ENCODE data around the gene FITM1.

Gene FITM1

DNA sequence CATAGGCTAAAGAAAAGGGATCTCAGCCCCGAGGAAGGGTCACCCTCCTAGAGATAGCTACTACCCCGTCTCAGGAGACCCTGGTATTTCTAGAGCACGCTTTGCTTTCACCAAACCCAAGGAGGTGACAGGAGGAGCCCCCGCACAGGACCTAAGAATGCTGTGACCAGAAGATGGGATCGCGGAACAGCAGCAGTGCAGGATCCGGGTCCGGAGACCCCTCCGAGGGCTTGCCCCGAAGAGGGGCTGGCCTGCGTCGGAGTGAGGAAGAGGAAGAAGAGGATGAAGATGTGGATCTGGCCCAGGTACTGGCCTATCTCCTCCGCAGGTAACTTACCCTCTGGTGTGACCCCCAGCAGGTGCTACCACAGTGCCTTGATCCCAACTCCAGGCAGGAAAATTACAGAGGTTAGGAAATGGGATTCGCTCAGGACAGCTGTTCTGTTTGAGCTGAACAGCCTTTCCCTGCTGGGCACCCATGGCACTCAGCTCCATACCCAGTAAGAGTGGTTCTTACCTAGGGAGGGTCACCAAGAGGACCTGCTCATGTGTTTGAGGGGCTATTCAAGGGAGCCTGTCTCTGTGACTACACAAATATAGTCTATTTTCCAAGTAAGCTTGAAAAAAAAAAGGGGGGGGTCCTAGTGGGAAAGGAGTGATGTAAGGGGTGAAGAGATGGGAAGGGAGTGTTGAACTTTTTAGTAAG lies 14.9 kb upstream of the FITM1 start:
- TF ChIP-seq, protein P1, sequence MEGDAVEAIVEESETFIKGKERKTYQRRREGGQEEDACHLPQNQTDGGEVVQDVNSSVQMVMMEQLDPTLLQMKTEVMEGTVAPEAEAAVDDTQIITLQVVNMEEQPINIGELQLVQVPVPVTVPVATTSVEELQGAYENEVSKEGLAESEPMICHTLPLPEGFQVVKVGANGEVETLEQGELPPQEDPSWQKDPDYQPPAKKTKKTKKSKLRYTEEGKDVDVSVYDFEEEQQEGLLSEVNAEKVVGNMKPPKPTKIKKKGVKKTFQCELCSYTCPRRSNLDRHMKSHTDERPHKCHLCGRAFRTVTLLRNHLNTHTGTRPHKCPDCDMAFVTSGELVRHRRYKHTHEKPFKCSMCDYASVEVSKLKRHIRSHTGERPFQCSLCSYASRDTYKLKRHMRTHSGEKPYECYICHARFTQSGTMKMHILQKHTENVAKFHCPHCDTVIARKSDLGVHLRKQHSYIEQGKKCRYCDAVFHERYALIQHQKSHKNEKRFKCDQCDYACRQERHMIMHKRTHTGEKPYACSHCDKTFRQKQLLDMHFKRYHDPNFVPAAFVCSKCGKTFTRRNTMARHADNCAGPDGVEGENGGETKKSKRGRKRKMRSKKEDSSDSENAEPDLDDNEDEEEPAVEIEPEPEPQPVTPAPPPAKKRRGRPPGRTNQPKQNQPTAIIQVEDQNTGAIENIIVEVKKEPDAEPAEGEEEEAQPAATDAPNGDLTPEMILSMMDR (IDR thresholded peaks at IDR 0.05; ENCODE audit: unreplicated experiment in 3 of 3), result no peak
- H3K36me3 Mint-ChIP-seq (ENCODE audit: low read depth), result peaks cover 36% of the 10 kb centered on the region
- peak overlapping the region; percentile 96 to 99 (median 99) for H3K4me3 Mint-ChIP-seq
- H3K9me3 Mint-ChIP-seq, result no peaks in the 10 kb centered on the region
- H3K4me1 Mint-ChIP-seq, result peaks cover 20% of the 10 kb centered on the region
- H3K27me3 Mint-ChIP-seq (ENCODE audit: low read depth), result no peaks in the 10 kb centered on the region
- H3K27ac Mint-ChIP-seq, result peak overlapping the region; percentile 100

DNA sequence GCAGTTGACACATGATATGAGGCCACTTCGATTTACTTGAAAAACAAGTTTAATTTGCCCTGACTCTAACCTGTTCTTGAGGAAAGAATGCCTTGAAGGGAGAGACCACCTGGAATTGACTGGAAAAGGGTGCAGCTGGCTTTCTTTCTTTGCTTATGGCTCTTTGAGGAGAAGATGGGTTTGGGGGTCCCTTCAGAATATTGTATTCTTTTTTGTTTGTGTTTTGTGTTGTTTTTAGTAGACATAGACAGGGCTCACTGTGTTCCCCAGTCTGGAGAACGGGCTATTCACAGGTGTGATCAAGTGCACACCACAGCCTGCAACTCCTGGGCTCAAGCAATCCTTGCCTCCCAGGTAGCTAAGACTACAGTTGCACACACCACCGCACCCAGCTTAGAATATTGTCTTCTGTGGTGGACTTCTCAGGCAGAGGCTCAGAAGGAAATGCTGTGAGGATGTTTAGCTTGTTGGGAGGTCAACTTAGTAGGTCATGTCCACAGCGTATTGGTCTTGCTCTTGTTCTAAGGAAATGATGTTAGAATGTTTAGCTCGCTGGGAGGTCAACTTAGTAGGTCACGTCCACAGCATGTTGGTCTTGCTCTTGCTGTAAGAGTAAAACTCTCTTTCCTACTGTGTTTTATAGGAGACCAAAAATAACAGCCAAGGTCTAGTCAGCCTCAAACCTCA lies 14.2 kb upstream of the FITM1 start:
- H3K36me3 Mint-ChIP-seq (ENCODE audit: low read depth), result peaks cover 42% of the 10 kb centered on the region
- TF ChIP-seq, protein P1 (IDR thresholded peaks at IDR 0.05; ENCODE audit: unreplicated experiment in 3 of 3), result no peak
- H3K4me3 Mint-ChIP-seq, result peak overlapping the region; percentile 96 to 99 (median 99)
- H3K4me1 Mint-ChIP-seq, result peaks cover 20% of the 10 kb centered on the region
- H3K27me3 Mint-ChIP-seq (ENCODE audit: low read depth), result no peaks in the 10 kb centered on the region
- H3K9me3 Mint-ChIP-seq, result no peaks in the 10 kb centered on the region
- H3K27ac Mint-ChIP-seq, result peak overlapping the region; percentile 100

GRCh38 chr14:24117179-24117578 lies 13.3 kb upstream of the FITM1 start:
- H3K36me3 Mint-ChIP-seq (ENCODE audit: low read depth), result peaks cover 47% of the 10 kb centered on the region
- peak overlapping the region in 1 of 3 experiments; percentile 96 for H3K4me3 Mint-ChIP-seq
- no peak overlapping the region for H3K27ac Mint-ChIP-seq
- TF ChIP-seq, protein P1 (IDR thresholded peaks at IDR 0.05; ENCODE audit: unreplicated experiment in 3 of 3), result no peak
- H3K4me1 Mint-ChIP-seq, result peaks cover 20% of the 10 kb centered on the region
- no peaks in the 10 kb centered on the region for H3K27me3 Mint-ChIP-seq (ENCODE audit: low read depth)
- no peaks in the 10 kb centered on the region for H3K9me3 Mint-ChIP-seq

DNA sequence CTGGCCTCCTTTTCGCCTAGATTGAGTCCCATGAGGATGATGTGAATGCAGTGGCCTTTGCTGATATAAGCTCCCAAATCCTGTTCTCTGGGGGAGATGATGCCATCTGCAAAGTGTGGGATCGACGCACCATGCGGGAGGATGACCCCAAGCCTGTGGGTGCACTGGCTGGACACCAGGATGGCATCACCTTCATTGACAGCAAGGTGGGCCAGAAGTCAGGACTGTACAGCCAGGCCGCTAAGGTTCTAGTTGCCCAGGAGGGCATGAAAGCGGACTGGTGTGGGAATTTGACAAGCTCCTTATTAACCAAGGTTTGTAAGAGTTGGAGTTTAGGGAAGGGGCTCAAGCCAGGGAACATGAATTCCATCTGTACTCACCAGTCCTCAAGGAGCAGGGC lies 10.8 kb upstream of the FITM1 start:
- Mint-ChIP-seq H3K27ac (no peak overlapping the region), H3K27me3 (ENCODE audit: low read depth) (no peaks in the 10 kb centered on the region), H3K4me1 (peaks cover 20% of the 10 kb centered on the region), H3K9me3 (no peaks in the 10 kb centered on the region), H3K36me3 (ENCODE audit: low read depth) (peaks cover 63% of the 10 kb centered on the region), H3K4me3 (no peak overlapping the region)
- TF ChIP-seq, protein P1 (IDR thresholded peaks at IDR 0.05; ENCODE audit: unreplicated experiment in 3 of 3), result no peak

DNA sequence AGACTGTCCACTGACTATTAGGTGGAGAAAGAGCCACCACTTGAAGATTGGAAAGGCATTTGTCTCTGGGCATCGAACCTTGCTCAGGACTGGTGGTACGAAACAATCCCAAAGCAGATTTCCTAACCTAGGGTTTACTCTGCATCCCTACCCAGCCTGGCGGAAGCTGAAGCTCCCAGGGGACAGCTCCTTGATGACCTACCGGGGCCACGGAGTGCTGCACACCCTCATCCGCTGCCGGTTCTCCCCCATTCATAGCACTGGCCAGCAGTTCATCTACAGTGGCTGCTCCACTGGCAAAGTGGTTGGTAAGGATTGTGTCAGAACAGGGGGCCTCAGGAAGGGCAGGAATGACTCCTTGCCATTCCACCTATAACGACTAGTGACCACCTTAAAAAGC lies 9.2 kb upstream of the FITM1 start:
- peaks cover 61% of the 10 kb centered on the region for H3K36me3 Mint-ChIP-seq (ENCODE audit: low read depth)
- H3K4me3 Mint-ChIP-seq, result no peak overlapping the region
- H3K27ac Mint-ChIP-seq, result no peak overlapping the region
- TF ChIP-seq, protein P1 (IDR thresholded peaks at IDR 0.05; ENCODE audit: unreplicated experiment in 3 of 3), result no peak
- peaks cover 6% of the 10 kb centered on the region for H3K4me1 Mint-ChIP-seq
- H3K9me3 Mint-ChIP-seq, result no peaks in the 10 kb centered on the region
- no peaks in the 10 kb centered on the region for H3K27me3 Mint-ChIP-seq (ENCODE audit: low read depth)
